ENCODE results near the gene NECAB3. TPM values are rescaled to one million over a fixed set of nuclear protein-coding genes. Genes with fewer than 3 reads are reported as not detected.

NECAB3 gene
- total RNA-seq, 6 experiments from 2014 or later, result 13.2 to 21.9 (median 19.2) TPM

DNA sequence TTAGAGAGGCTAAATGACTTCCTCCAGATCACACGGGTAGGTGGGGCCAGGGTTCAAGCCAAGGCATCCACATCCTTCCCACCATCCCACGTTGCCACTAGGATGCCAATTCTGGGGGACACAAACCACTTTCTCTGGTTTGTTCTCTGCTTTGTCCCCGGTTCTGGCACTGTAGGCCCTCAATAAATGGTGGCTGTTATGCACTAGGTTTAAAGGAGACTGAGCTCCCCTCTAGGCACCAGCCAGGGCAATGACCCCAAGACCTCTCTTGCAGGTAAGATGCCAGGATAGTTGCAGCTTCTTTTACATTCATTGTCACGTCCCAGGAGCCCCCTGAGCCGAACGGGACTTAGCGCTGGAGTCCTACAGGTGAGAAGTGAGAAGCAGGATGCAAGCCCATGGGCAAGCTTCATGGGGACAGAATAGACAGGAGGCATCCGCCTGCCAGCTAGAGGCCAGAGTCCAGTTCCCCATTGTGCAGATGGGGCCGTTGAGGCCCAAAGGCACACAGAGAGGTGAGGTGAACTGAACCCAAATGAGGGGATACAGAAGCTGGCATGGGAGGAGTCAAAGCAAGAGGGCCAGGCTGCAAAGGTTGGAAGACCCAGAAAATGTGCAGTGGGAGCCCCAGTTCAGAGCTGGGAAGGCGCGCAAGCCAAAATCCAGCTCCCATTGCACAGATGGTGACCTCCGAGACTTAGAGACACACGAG is 45.2 kb upstream of the NECAB3 start:
- Histone ChIP-seq H3K4me1 (peaks cover 0 to 23% (median 3%) of the 10 kb centered on the region in 4 donors), H3K9me3 (no peaks in the 10 kb centered on the region), H3K27ac (peak overlapping the region in 2 of 3 donors; percentile 27 to 83), H3K4me3 (peak overlapping the region; percentile 65 to 81 (median 75)), H3K36me3 (peaks cover 0 to 2% (median 0%) of the 10 kb centered on the region in 4 donors), H3K27me3 (no peaks in the 10 kb centered on the region)
- ATAC-seq (peak in 1 of 4 donors; percentile 3), DNase-seq (no peak)
- intact Hi-C loops (cut with DNase I), result no loop called here
- TF ChIP-seq, protein P1, sequence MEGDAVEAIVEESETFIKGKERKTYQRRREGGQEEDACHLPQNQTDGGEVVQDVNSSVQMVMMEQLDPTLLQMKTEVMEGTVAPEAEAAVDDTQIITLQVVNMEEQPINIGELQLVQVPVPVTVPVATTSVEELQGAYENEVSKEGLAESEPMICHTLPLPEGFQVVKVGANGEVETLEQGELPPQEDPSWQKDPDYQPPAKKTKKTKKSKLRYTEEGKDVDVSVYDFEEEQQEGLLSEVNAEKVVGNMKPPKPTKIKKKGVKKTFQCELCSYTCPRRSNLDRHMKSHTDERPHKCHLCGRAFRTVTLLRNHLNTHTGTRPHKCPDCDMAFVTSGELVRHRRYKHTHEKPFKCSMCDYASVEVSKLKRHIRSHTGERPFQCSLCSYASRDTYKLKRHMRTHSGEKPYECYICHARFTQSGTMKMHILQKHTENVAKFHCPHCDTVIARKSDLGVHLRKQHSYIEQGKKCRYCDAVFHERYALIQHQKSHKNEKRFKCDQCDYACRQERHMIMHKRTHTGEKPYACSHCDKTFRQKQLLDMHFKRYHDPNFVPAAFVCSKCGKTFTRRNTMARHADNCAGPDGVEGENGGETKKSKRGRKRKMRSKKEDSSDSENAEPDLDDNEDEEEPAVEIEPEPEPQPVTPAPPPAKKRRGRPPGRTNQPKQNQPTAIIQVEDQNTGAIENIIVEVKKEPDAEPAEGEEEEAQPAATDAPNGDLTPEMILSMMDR (IDR thresholded peaks at IDR 0.05), result no peak
- TF ChIP-seq POLR2A (IDR thresholded peaks at IDR 0.05), result no peak
- WGBS (ENCODE audit: insufficient coverage, low coverage, low lambda C conversion rate, missing lambda C conversion rate), result 44% methylated on average over 8 of the region's 13 CpGs

DNA sequence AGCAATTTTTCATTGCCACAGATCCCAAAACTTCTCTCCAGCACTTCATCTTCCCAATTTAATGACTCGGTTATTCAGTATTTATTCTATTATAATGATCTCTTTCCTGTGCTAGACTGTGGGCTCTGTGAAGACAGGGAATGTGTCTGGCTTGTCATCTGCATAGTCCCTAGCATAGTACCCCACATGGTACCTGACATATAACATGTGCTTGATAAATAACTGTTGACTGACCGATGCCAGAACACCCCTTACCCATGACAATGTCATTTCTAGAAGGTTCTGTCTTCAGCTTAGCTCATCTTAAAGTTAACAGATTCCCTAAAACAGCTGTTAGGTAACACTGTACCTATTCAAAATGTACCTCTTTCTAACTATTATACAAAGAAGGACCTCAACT is 42.3 kb upstream of the NECAB3 start:
- Histone ChIP-seq H3K4me3 (no peak overlapping the region), H3K9me3 (no peaks in the 10 kb centered on the region), H3K4me1 (peaks cover 0 to 13% (median 3%) of the 10 kb centered on the region in 4 donors), H3K27me3 (no peaks in the 10 kb centered on the region), H3K27ac (no peak overlapping the region), H3K36me3 (peaks cover 0 to 23% (median 7%) of the 10 kb centered on the region in 4 donors)
- no peak for DNase-seq
- WGBS (ENCODE audit: insufficient coverage, low coverage, low lambda C conversion rate, missing lambda C conversion rate), result 69% methylated on average over 2 of the region's 2 CpGs
- TF ChIP-seq, protein P1 (IDR thresholded peaks at IDR 0.05), result no peak
- TF ChIP-seq POLR2A (IDR thresholded peaks at IDR 0.05), result no peak
- intact Hi-C loops (cut with DNase I), result no loop called here
- ATAC-seq, result no peak

DNA sequence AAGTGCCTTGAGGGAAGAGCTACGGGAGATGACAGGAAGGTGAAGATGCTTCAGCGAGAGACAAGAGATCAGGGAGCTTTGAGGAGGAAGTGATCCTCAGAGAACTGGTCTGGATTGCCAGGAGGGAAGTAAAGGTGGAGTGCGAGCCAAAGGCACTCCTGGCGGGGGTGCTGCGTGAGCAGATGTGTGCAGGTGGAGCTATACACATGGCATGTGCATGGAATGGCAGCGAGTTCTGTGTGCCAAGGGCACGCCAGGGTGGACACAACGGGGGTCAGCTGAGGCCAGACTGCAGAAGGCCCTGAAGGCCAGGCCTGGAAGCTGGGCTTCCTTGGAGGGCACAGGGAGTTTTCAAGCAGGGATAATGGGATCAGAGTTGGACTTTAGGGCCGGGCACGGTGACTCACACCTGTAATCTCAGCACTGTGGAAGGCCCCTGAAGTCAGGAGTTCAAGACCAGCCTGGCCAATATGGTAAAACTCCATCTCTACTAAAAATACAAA is 39.7 kb upstream of the NECAB3 start:
- no peak for DNase-seq
- H3K36me3 ChIP-seq, result peaks cover 0 to 23% (median 7%) of the 10 kb centered on the region in 4 donors
- intact Hi-C loops (cut with DNase I), result no loop called here
- 92% methylated on average over 5 of the region's 10 CpGs for WGBS (ENCODE audit: insufficient coverage, low coverage, low lambda C conversion rate, missing lambda C conversion rate)
- peaks cover 0 to 5% (median 0%) of the 10 kb centered on the region in 4 donors for H3K4me1 ChIP-seq
- no peak overlapping the region for H3K27ac ChIP-seq
- TF ChIP-seq, protein P1 (IDR thresholded peaks at IDR 0.05), result no peak
- TF ChIP-seq POLR2A (IDR thresholded peaks at IDR 0.05), result no peak
- no peak for ATAC-seq
- H3K9me3 ChIP-seq, result no peaks in the 10 kb centered on the region
- H3K4me3 ChIP-seq, result no peak overlapping the region
- no peaks in the 10 kb centered on the region for H3K27me3 ChIP-seq

DNA sequence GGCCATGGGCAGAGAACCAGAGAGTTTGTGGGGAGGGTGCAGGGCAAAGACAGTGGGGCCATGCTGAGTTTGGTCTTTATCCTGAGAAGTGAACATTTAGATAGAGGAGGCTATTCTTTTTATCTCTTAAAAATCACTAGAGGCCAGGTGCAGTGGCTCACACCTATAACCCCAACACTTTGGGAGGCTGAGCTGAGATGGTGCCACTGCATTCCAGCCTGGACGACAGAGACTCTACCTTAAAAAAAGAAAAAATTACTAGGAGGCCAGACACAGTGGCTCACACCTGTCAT is 37.2 kb upstream of the NECAB3 start:
- intact Hi-C loops (cut with DNase I), result no loop called here
- Histone ChIP-seq H3K4me3 (no peak overlapping the region), H3K27ac (no peak overlapping the region), H3K36me3 (peaks cover 0 to 37% (median 13%) of the 10 kb centered on the region in 4 donors), H3K9me3 (no peaks in the 10 kb centered on the region), H3K27me3 (no peaks in the 10 kb centered on the region), H3K4me1 (no peaks in the 10 kb centered on the region)
- no peak for ATAC-seq
- TF ChIP-seq POLR2A (IDR thresholded peaks at IDR 0.05), result no peak
- TF ChIP-seq, protein P1 (IDR thresholded peaks at IDR 0.05), result no peak
- DNase-seq, result no peak
- whole genome bisulfite sequencing (ENCODE audit: insufficient coverage, low coverage, low lambda C conversion rate, missing lambda C conversion rate), result no CpG with 5 or more reads among the region's 1 CpG

Data from right lobe of liver (tissue), 6 donors.